ENCODE data around the gene ELOVL5. TPM values are rescaled to one million over a fixed set of nuclear protein-coding genes. Genes with fewer than 3 reads are reported as not detected.

ELOVL5 gene
- total RNA-seq, 1 experiment from 2014 or later: 82.7 TPM

GRCh38 chr6:53366128-53366641, 17.4 kb upstream of the ELOVL5 start:
- Histone ChIP-seq H3K4me1 (ENCODE audit: low read length) (no peaks in the 10 kb centered on the region), H3K27ac (ENCODE audit: low read length) (no peak overlapping the region), H3K4me2 (ENCODE audit: low read depth, low read length, poor library complexity, severe bottlenecking) (no peak overlapping the region), H2AFZ (ENCODE audit: low read length) (no peak overlapping the region), H3K9me2 (replicated peaks; ENCODE audit: insufficient read depth, low read length) (no peaks in the 10 kb centered on the region), H3K9me3 (ENCODE audit: low read length) (no peaks in the 10 kb centered on the region), H3K79me2 (ENCODE audit: low read length) (no peaks in the 10 kb centered on the region), H3K9ac (ENCODE audit: low read length) (no peak overlapping the region), H4K20me1 (ENCODE audit: insufficient read depth, low read depth, low read length) (no peaks in the 10 kb centered on the region), H3K4me3 (ENCODE audit: low read length) (no peak overlapping the region), H3K27me3 (ENCODE audit: low read length) (no peaks in the 10 kb centered on the region), H3K36me3 (ENCODE audit: insufficient read depth, low read length) (no peaks in the 10 kb centered on the region)
- no peak for DNase-seq

GRCh38 chr6:53363341-53364079, 14.8 kb upstream of the ELOVL5 start:
- peaks cover 19% of the 10 kb centered on the region for H3K4me1 ChIP-seq (ENCODE audit: low read length)
- H4K20me1 ChIP-seq (ENCODE audit: insufficient read depth, low read depth, low read length): no peaks in the 10 kb centered on the region
- DNase-seq: no peak
- no peak overlapping the region for H3K4me3 ChIP-seq (ENCODE audit: low read length)
- H3K4me2 ChIP-seq (ENCODE audit: low read depth, low read length, poor library complexity, severe bottlenecking): no peak overlapping the region
- no peaks in the 10 kb centered on the region for H3K36me3 ChIP-seq (ENCODE audit: insufficient read depth, low read length)
- H3K9me3 ChIP-seq (ENCODE audit: low read length): no peaks in the 10 kb centered on the region
- no peaks in the 10 kb centered on the region for H3K27me3 ChIP-seq (ENCODE audit: low read length)
- no peaks in the 10 kb centered on the region for H3K79me2 ChIP-seq (ENCODE audit: low read length)
- H2AFZ ChIP-seq (ENCODE audit: low read length): no peak overlapping the region
- H3K9me2 ChIP-seq (replicated peaks; ENCODE audit: insufficient read depth, low read length): no peaks in the 10 kb centered on the region
- no peak overlapping the region for H3K9ac ChIP-seq (ENCODE audit: low read length)
- no peak overlapping the region for H3K27ac ChIP-seq (ENCODE audit: low read length)

GRCh38 chr6:53361549-53362031, 12.8 kb upstream of the ELOVL5 start:
- Histone ChIP-seq H3K27me3 (ENCODE audit: low read length) (no peaks in the 10 kb centered on the region), H2AFZ (ENCODE audit: low read length) (no peak overlapping the region)

GRCh38 chr6:53360093-53360912, 11.6 kb upstream of the ELOVL5 start:
- DNase-seq: no peak
- Histone ChIP-seq H2AFZ (ENCODE audit: low read length) (no peak overlapping the region), H3K4me1 (ENCODE audit: low read length) (peaks cover 27% of the 10 kb centered on the region), H3K9me2 (replicated peaks; ENCODE audit: insufficient read depth, low read length) (no peaks in the 10 kb centered on the region), H4K20me1 (ENCODE audit: insufficient read depth, low read depth, low read length) (no peaks in the 10 kb centered on the region), H3K27ac (ENCODE audit: low read length) (no peak overlapping the region; the same call in 1 of the 2 replicates), H3K4me3 (ENCODE audit: low read length) (peak overlapping the region; percentile 79), H3K36me3 (ENCODE audit: insufficient read depth, low read length) (no peaks in the 10 kb centered on the region), H3K9ac (ENCODE audit: low read length) (peak overlapping the region; percentile 90), H3K4me2 (ENCODE audit: low read depth, low read length, poor library complexity, severe bottlenecking) (peak overlapping the region; percentile 99), H3K27me3 (ENCODE audit: low read length) (no peaks in the 10 kb centered on the region), H3K9me3 (ENCODE audit: low read length) (no peaks in the 10 kb centered on the region), H3K79me2 (ENCODE audit: low read length) (no peaks in the 10 kb centered on the region)

More at GRCh38 chr6:53361549-53362031, 12.8 kb upstream of the ELOVL5 start:
- Histone ChIP-seq H3K4me1 (ENCODE audit: low read length) (peaks cover 27% of the 10 kb centered on the region), H3K9me3 (ENCODE audit: low read length) (no peaks in the 10 kb centered on the region), H3K9me2 (replicated peaks; ENCODE audit: insufficient read depth, low read length) (no peaks in the 10 kb centered on the region), H4K20me1 (ENCODE audit: insufficient read depth, low read depth, low read length) (no peaks in the 10 kb centered on the region), H3K4me2 (ENCODE audit: low read depth, low read length, poor library complexity, severe bottlenecking) (no peak overlapping the region), H3K79me2 (ENCODE audit: low read length) (no peaks in the 10 kb centered on the region), H3K9ac (ENCODE audit: low read length) (no peak overlapping the region), H3K36me3 (ENCODE audit: insufficient read depth, low read length) (no peaks in the 10 kb centered on the region), H3K4me3 (ENCODE audit: low read length) (no peak overlapping the region), H3K27ac (ENCODE audit: low read length) (no peak overlapping the region)
- no peak for DNase-seq

GRCh38 chr6:53359843-53360092, 11.0 kb upstream of the ELOVL5 start:
- H2AFZ ChIP-seq (ENCODE audit: low read length): peak overlapping the region; percentile 76; the same call in 1 of the 2 replicates

GRCh38 chr6:53359095-53359842, 10.5 kb upstream of the ELOVL5 start:
- DNase-seq: peak; percentile 95
- Histone ChIP-seq H3K9me3 (ENCODE audit: low read length) (no peaks in the 10 kb centered on the region), H3K36me3 (ENCODE audit: insufficient read depth, low read length) (no peaks in the 10 kb centered on the region), H3K27ac (ENCODE audit: low read length) (peak overlapping the region; percentile 77), H3K4me2 (ENCODE audit: low read depth, low read length, poor library complexity, severe bottlenecking) (peak overlapping the region; percentile 99), H3K9ac (ENCODE audit: low read length) (peak overlapping the region; percentile 90), H3K79me2 (ENCODE audit: low read length) (no peaks in the 10 kb centered on the region), H3K27me3 (ENCODE audit: low read length) (no peaks in the 10 kb centered on the region), H3K9me2 (replicated peaks; ENCODE audit: insufficient read depth, low read length) (no peaks in the 10 kb centered on the region), H2AFZ (ENCODE audit: low read length) (peak overlapping the region; percentile 76), H3K4me1 (ENCODE audit: low read length) (peaks cover 27% of the 10 kb centered on the region), H3K4me3 (ENCODE audit: low read length) (peak overlapping the region; percentile 79), H4K20me1 (ENCODE audit: insufficient read depth, low read depth, low read length) (no peaks in the 10 kb centered on the region)

More at GRCh38 chr6:53359843-53360092, 11.0 kb upstream of the ELOVL5 start:
- Histone ChIP-seq H3K27me3 (ENCODE audit: low read length) (no peaks in the 10 kb centered on the region), H3K4me3 (ENCODE audit: low read length) (peak overlapping the region; percentile 79), H3K9me2 (replicated peaks; ENCODE audit: insufficient read depth, low read length) (no peaks in the 10 kb centered on the region), H3K9me3 (ENCODE audit: low read length) (no peaks in the 10 kb centered on the region), H3K36me3 (ENCODE audit: insufficient read depth, low read length) (no peaks in the 10 kb centered on the region), H4K20me1 (ENCODE audit: insufficient read depth, low read depth, low read length) (no peaks in the 10 kb centered on the region), H3K79me2 (ENCODE audit: low read length) (no peaks in the 10 kb centered on the region), H3K9ac (ENCODE audit: low read length) (peak overlapping the region; percentile 90), H3K4me1 (ENCODE audit: low read length) (peaks cover 27% of the 10 kb centered on the region), H3K4me2 (ENCODE audit: low read depth, low read length, poor library complexity, severe bottlenecking) (peak overlapping the region; percentile 99), H3K27ac (ENCODE audit: low read length) (peak overlapping the region; percentile 77)
- no peak for DNase-seq

GRCh38 chr6:53358440-53359094, 9.8 kb upstream of the ELOVL5 start:
- Histone ChIP-seq H3K9me2 (replicated peaks; ENCODE audit: insufficient read depth, low read length) (no peaks in the 10 kb centered on the region), H3K9ac (ENCODE audit: low read length) (peak overlapping the region; percentile 90), H3K79me2 (ENCODE audit: low read length) (no peaks in the 10 kb centered on the region), H3K4me1 (ENCODE audit: low read length) (peaks cover 27% of the 10 kb centered on the region), H3K4me3 (ENCODE audit: low read length) (peak overlapping the region; percentile 79), H3K4me2 (ENCODE audit: low read depth, low read length, poor library complexity, severe bottlenecking) (peak overlapping the region; percentile 99), H3K36me3 (ENCODE audit: insufficient read depth, low read length) (no peaks in the 10 kb centered on the region), H4K20me1 (ENCODE audit: insufficient read depth, low read depth, low read length) (no peaks in the 10 kb centered on the region), H3K27ac (ENCODE audit: low read length) (peak overlapping the region; percentile 77), H2AFZ (ENCODE audit: low read length) (peak overlapping the region; percentile 29), H3K27me3 (ENCODE audit: low read length) (no peaks in the 10 kb centered on the region), H3K9me3 (ENCODE audit: low read length) (no peaks in the 10 kb centered on the region)
- DNase-seq: peak; percentile 77
